NCI-H2171 (cell line): Measurements from ENCODE around the gene TFR2.

Source experiments
- DNase-seq: peaks from one replicate; lab custom pipeline; 2025; lab: John Stamatoyannopoulos, UW

TFR2 gene

GRCh38 chr7:100612730-100613390 is 28.5 kb downstream of the TFR2 start:
- DNase-seq: no peak

GRCh38 chr7:100611983-100612729 is 29.2 kb downstream of the TFR2 start, which contains the start of gene MOSPD3:
Gene MOSPD3 (plus strand): TSS chr7:100612540. CDS start chr7:100612792, 252 bp downstream.
- DNase-seq: peak; percentile 97

GRCh38 chr7:100609958-100610357 is 31.4 kb downstream of the TFR2 start:
- no peak for DNase-seq

GRCh38 chr7:100607111-100607510 is 34.2 kb downstream of the TFR2 start:
- no peak for DNase-seq

- no peak for DNase-seq
Measured at GRCh38 chr7:100606313-100606712, 35.0 kb downstream of the TFR2 start.

GRCh38 chr7:100604976-100605911 is 36.1 kb downstream of the TFR2 start:
- no peak for DNase-seq

GRCh38 chr7:100604028-100604975 is 37.0 kb downstream of the TFR2 start:
- peak; percentile 65 for DNase-seq

- DNase-seq: no peak
Measured at GRCh38 chr7:100603726-100604027, 37.7 kb downstream of the TFR2 start.

GRCh38 chr7:100602889-100603725 is 38.2 kb downstream of the TFR2 start:
- DNase-seq: no peak

GRCh38 chr7:100600730-100601038 is 40.7 kb downstream of the TFR2 start:
- no peak for DNase-seq

- no peak for DNase-seq
Measured at GRCh38 chr7:100599911-100600729, 41.2 kb downstream of the TFR2 start.

- DNase-seq: no peak
Measured at GRCh38 chr7:100598425-100598824, 42.9 kb downstream of the TFR2 start.

GRCh38 chr7:100595188-100595587 is 46.2 kb downstream of the TFR2 start:
- DNase-seq: no peak

- DNase-seq: no peak
Measured at GRCh38 chr7:100591596-100591995, 49.8 kb downstream of the TFR2 start.

GRCh38 chr7:100590077-100590737 is 51.1 kb downstream of the TFR2 start:
- DNase-seq: no peak

GRCh38 chr7:100589341-100589947 is 51.9 kb downstream of the TFR2 start:
- DNase-seq: no peak

GRCh38 chr7:100588438-100588837 is 52.9 kb downstream of the TFR2 start:
- DNase-seq: no peak

- peak; percentile 100 for DNase-seq
Measured at GRCh38 chr7:100586266-100587025, 54.9 kb downstream of the TFR2 start, which contains the start of gene FBXO24. Gene FBXO24 (plus strand): TSS chr7:100586328. CDS start chr7:100586626, 298 bp downstream.
